Neural cell (in vitro differentiated cells): Measurements from ENCODE around the gene MSLN. TPM values are rescaled to one million over a fixed set of nuclear protein-coding genes. Genes with fewer than 3 reads are reported as not detected.

Experiments
- H2AFZ ChIP-seq: fragments of 200-600, 300-800 bp; sonication (generic), shearing (Covaris generic); 2 replicates; pipeline ENCODE4 v1.6.0; 2014; ENCODE audit warnings: low read depth, mild to moderate bottlenecking, antibody characterized with exemption, low read length, moderate library complexity
- H3F3A ChIP-seq: fragments of 200-600 bp; shearing (Covaris generic); 2 replicates; pipeline ENCODE4 v1.6.1; 2016; ENCODE audit warnings: mild to moderate bottlenecking, moderate library complexity, mixed read lengths, antibody characterized with exemption, low read length; ENCODE audit not compliant: insufficient read depth, poor library complexity, severe bottlenecking
- H3K27ac ChIP-seq: fragments of 200-600, 300-800 bp; sonication (generic), shearing (Covaris generic); 2 replicates; pipeline ENCODE4 v1.5.1; 2014; ENCODE audit warnings: mild to moderate bottlenecking, low read length, moderate library complexity
- H3K27me3 ChIP-seq: fragments of 300-800, 200-600 bp; sonication (generic), shearing (Covaris generic); 2 replicates; pipeline ENCODE4 v1.6.0; 2014; ENCODE audit warnings: mild to moderate bottlenecking, low read depth, low read length, moderate library complexity; ENCODE audit not compliant: insufficient read depth
- H3K36me3 ChIP-seq: fragments of 300-800, 200-600 bp; sonication (generic), shearing (Covaris generic); 2 replicates; pipeline ENCODE4 v1.5.1; 2014; ENCODE audit warnings: mild to moderate bottlenecking, antibody characterized with exemption, low read length, moderate library complexity; ENCODE audit not compliant: insufficient read depth
- H3K4me2 ChIP-seq: fragments of 300-800, 200-600 bp; sonication (generic), shearing (Covaris generic); 2 replicates; pipeline ENCODE4 v1.6.0; 2014; ENCODE audit warnings: mild to moderate bottlenecking, low read length
- H3K4me3 ChIP-seq: fragments of 300-800, 200-600 bp; sonication (generic), shearing (Covaris generic); 2 replicates; pipeline ENCODE4 v1.5.1; 2014; ENCODE audit warnings: mild to moderate bottlenecking, low read length, moderate library complexity
- H3K79me2 ChIP-seq: fragments of 200-600 bp; shearing (Covaris generic); replicated peaks from 2 replicates; pipeline ENCODE4 v1.6.0; 2014; ENCODE audit warnings: mild to moderate bottlenecking, low read length, moderate library complexity; ENCODE audit not compliant: insufficient read depth
- H3K9ac ChIP-seq: fragments of 300-800, 200-600 bp; sonication (generic), shearing (Covaris generic); 2 replicates; pipeline ENCODE4 v1.6.1; 2016; ENCODE audit warnings: mild to moderate bottlenecking, low read length, mixed read lengths
- H3K9me2 ChIP-seq: fragments of 200-600 bp; shearing (Covaris generic); 2 replicates; pipeline ENCODE4 v1.6.1; 2016; ENCODE audit warnings: mild to moderate bottlenecking, low read length, mixed read lengths; ENCODE audit not compliant: insufficient read depth
- H3K9me3 ChIP-seq: fragments of 200-600, 300-800 bp; sonication (generic), shearing (Covaris generic); 2 replicates; pipeline ENCODE4 v1.6.1; 2016; ENCODE audit warnings: mild to moderate bottlenecking, mixed run types, low read length, moderate library complexity, mixed read lengths
- H4K20me1 ChIP-seq: fragments of 200-600 bp; shearing (Covaris generic); 2 replicates; pipeline ENCODE4 v1.6.1; 2016; ENCODE audit warnings: mild to moderate bottlenecking, mixed run types; ENCODE audit not compliant: insufficient read depth
- EP300 ChIP-seq: fragments of 450-650 bp; conservative IDR thresholded peaks from 2 replicates; pipeline ENCODE4 v1.6.1; 2014; ENCODE audit warnings: antibody characterized with exemption, mild to moderate bottlenecking, moderate library complexity; ENCODE audit not compliant: poor library complexity, severe bottlenecking
- MXI1 ChIP-seq: fragments of 450-650 bp; conservative IDR thresholded peaks from 2 replicates; pipeline ENCODE4 v1.6.1; 2014; ENCODE audit warnings: antibody characterized with exemption, mild to moderate bottlenecking; ENCODE audit not compliant: poor library complexity, severe bottlenecking
- POLR2AphosphoS5 ChIP-seq: IDR thresholded peaks from 2 replicates; pipeline ENCODE4 v1.6.1; 2012
- RAD21 ChIP-seq: fragments of 450-650 bp; conservative IDR thresholded peaks from 2 replicates; pipeline ENCODE4 v1.6.1; 2014; ENCODE audit warnings: antibody characterized with exemption, mild to moderate bottlenecking, moderate library complexity
- SMC3 ChIP-seq: fragments of 450-650 bp; conservative IDR thresholded peaks from 2 replicates; pipeline ENCODE4 v1.6.1; 2014; ENCODE audit warnings: antibody characterized with exemption, mild to moderate bottlenecking, moderate library complexity; ENCODE audit not compliant: poor library complexity
- TAF1 ChIP-seq: IDR thresholded peaks from 2 replicates; pipeline ENCODE4 v1.6.1; 2012; ENCODE audit warnings: low read depth
- polyA plus RNA-seq: library from polyadenylated mRNA; depleted of rRNA; stranded (reverse); fragments of >200 nt; gene quantifications from 2 replicates; pipeline ENCODE4 v1.2.3, GENCODE V29; 2014
- TF ChIP-seq, protein P1 (sequence below): IDR thresholded peaks from 2 replicates; pipeline ENCODE4 v1.6.1; 2012; ENCODE audit warnings: borderline replicate concordance
- TF ChIP-seq, protein P2 (sequence below): fragments of 450-650 bp; IDR thresholded peaks from 2 replicates; pipeline ENCODE4 v1.5.1; 2014; ENCODE audit warnings: antibody characterized with exemption, mild to moderate bottlenecking, moderate library complexity; ENCODE audit not compliant: poor library complexity, severe bottlenecking

Gene MSLN
- polyA plus RNA-seq, 1 donor from 2014 or later = 0.63 TPM

DNA sequence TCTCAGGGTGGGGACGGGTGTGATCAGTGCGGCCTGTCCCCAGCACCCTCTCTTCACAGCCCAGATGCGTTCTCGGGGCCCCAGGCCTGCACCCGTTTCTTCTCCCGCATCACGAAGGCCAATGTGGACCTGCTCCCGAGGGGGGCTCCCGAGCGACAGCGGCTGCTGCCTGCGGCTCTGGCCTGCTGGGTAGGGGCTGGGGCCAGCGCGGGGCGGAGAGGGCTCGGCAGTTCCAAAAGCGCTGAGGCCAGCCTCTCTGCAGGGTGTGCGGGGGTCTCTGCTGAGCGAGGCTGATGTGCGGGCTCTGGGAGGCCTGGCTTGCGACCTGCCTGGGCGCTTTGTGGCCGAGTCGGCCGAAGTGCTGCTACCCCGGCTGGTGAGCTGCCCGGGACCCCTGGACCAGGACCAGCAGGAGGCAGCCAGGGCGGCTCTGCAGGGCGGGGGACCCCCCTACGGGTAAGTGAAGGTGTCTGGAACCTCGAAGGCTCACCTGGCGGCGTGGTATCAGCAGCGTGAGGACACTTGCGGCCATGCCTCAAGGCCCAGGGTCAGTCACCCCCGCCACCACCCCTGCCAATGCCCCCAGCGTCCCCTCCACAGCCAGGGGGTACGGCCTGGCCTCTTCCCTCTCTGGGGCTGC, 4.4 kb downstream of the MSLN start:
- H3K4me2 ChIP-seq = no peak overlapping the region
- no peak overlapping the region for H2AFZ ChIP-seq
- no peaks in the 10 kb centered on the region for H4K20me1 ChIP-seq
- no peaks in the 10 kb centered on the region for H3K9me2 ChIP-seq
- no peak overlapping the region for H3K9ac ChIP-seq
- H3K27ac ChIP-seq = no peak overlapping the region
- no peaks in the 10 kb centered on the region for H3K27me3 ChIP-seq
- no peaks in the 10 kb centered on the region for H3K9me3 ChIP-seq
- H3K79me2 ChIP-seq = no peaks in the 10 kb centered on the region
- TF ChIP-seq SMC3 (no peak), MXI1 (no peak), POLR2AphosphoS5 (no peak), TAF1 (no peak), EP300 (no peak), RAD21 (no peak)
- TF ChIP-seq, protein P1, sequence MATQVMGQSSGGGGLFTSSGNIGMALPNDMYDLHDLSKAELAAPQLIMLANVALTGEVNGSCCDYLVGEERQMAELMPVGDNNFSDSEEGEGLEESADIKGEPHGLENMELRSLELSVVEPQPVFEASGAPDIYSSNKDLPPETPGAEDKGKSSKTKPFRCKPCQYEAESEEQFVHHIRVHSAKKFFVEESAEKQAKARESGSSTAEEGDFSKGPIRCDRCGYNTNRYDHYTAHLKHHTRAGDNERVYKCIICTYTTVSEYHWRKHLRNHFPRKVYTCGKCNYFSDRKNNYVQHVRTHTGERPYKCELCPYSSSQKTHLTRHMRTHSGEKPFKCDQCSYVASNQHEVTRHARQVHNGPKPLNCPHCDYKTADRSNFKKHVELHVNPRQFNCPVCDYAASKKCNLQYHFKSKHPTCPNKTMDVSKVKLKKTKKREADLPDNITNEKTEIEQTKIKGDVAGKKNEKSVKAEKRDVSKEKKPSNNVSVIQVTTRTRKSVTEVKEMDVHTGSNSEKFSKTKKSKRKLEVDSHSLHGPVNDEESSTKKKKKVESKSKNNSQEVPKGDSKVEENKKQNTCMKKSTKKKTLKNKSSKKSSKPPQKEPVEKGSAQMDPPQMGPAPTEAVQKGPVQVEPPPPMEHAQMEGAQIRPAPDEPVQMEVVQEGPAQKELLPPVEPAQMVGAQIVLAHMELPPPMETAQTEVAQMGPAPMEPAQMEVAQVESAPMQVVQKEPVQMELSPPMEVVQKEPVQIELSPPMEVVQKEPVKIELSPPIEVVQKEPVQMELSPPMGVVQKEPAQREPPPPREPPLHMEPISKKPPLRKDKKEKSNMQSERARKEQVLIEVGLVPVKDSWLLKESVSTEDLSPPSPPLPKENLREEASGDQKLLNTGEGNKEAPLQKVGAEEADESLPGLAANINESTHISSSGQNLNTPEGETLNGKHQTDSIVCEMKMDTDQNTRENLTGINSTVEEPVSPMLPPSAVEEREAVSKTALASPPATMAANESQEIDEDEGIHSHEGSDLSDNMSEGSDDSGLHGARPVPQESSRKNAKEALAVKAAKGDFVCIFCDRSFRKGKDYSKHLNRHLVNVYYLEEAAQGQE = no peak
- TF ChIP-seq, protein P2, sequence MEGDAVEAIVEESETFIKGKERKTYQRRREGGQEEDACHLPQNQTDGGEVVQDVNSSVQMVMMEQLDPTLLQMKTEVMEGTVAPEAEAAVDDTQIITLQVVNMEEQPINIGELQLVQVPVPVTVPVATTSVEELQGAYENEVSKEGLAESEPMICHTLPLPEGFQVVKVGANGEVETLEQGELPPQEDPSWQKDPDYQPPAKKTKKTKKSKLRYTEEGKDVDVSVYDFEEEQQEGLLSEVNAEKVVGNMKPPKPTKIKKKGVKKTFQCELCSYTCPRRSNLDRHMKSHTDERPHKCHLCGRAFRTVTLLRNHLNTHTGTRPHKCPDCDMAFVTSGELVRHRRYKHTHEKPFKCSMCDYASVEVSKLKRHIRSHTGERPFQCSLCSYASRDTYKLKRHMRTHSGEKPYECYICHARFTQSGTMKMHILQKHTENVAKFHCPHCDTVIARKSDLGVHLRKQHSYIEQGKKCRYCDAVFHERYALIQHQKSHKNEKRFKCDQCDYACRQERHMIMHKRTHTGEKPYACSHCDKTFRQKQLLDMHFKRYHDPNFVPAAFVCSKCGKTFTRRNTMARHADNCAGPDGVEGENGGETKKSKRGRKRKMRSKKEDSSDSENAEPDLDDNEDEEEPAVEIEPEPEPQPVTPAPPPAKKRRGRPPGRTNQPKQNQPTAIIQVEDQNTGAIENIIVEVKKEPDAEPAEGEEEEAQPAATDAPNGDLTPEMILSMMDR = no peak
- no peaks in the 10 kb centered on the region for H3K36me3 ChIP-seq
- H3K4me3 ChIP-seq = no peak overlapping the region
- H3F3A ChIP-seq = no peaks in the 10 kb centered on the region

DNA sequence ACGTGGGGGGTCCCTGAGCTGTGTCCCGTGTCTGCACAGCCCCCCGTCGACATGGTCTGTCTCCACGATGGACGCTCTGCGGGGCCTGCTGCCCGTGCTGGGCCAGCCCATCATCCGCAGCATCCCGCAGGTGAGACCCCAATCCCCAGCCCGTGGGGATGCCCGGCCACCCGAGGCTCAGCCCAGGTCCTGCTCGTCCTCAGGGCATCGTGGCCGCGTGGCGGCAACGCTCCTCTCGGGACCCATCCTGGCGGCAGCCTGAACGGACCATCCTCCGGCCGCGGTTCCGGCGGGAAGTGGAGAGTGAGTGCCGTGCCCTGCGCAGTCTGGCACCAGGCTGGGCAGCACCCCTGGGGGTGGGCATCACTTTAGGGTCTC, 4.9 kb downstream of the MSLN start:
- H3K27ac ChIP-seq = no peak overlapping the region
- H3K4me2 ChIP-seq = no peak overlapping the region
- no peaks in the 10 kb centered on the region for H3K9me2 ChIP-seq
- no peak overlapping the region for H2AFZ ChIP-seq
- no peaks in the 10 kb centered on the region for H3K36me3 ChIP-seq
- no peaks in the 10 kb centered on the region for H3F3A ChIP-seq
- H3K4me3 ChIP-seq = no peak overlapping the region
- H3K9ac ChIP-seq = no peak overlapping the region
- TF ChIP-seq TAF1 (no peak), RAD21 (no peak), MXI1 (no peak), POLR2AphosphoS5 (no peak), EP300 (no peak)
- H3K79me2 ChIP-seq = no peaks in the 10 kb centered on the region
- H3K27me3 ChIP-seq = no peaks in the 10 kb centered on the region
- H3K9me3 ChIP-seq = no peaks in the 10 kb centered on the region
- H4K20me1 ChIP-seq = no peaks in the 10 kb centered on the region
